HG03342 (cell line): ENCODE data around the gene IQCM.

Experiments
- ATAC-seq: cut with Tn5 transposase; IDR thresholded peaks from one replicate; pipeline ENCODE4 v1.9.1; 2021; ENCODE audit warnings: mild to moderate bottlenecking, moderate library complexity; ENCODE audit not compliant: unreplicated experiment

The IQCM gene

DNA sequence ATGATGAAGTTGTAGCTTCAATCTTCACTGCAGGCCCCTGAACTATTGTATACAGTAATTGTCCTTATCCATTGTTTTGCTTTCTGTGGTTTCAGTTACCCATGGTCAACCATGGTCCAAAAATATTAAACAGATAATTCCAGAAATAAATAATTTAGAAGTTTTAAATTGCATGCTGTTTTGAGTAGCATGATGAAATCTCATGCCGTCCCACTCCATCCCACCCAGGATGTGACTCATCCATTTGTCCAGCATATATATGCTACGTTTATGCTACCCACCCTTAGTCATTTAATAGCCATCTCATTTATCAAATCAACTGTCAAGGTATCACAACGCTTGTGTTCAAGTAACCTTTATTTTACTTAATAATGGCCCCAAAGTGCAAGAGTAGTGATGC lies 34.5 kb downstream of the IQCM start:
- no peak for ATAC-seq

- no peak for ATAC-seq
Measured at GRCh38 chr4:149768477-149768876, 47.2 kb downstream of the IQCM start.

GRCh38 chr4:149766135-149766534 lies 49.5 kb downstream of the IQCM start:
- ATAC-seq: no peak

- ATAC-seq: no peak
Measured at GRCh38 chr4:149765630-149766029, 50.0 kb downstream of the IQCM start.

GRCh38 chr4:149755969-149756368 lies 59.7 kb downstream of the IQCM start:
- no peak for ATAC-seq

- ATAC-seq: no peak
Measured at GRCh38 chr4:149754526-149754925, 61.1 kb downstream of the IQCM start.

DNA sequence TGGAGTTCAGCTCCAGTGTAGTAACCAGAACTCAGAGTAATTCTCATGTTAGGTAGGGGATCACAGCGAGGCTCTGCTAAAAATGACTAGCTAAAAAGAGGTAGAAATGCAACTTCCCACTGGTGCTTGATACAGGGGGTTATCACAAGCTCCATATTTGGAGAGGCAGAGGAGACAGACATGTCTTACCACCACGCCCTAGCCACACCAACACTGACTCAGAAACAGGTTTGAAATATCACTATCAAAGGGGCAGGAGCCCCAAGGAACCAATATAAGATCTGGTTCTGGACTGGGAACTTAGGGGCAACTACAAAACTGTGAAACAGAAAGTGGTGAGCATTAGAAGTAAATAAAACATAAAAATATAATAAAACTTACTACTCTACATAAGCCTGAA lies 62.9 kb downstream of the IQCM start:
- no peak for ATAC-seq

DNA sequence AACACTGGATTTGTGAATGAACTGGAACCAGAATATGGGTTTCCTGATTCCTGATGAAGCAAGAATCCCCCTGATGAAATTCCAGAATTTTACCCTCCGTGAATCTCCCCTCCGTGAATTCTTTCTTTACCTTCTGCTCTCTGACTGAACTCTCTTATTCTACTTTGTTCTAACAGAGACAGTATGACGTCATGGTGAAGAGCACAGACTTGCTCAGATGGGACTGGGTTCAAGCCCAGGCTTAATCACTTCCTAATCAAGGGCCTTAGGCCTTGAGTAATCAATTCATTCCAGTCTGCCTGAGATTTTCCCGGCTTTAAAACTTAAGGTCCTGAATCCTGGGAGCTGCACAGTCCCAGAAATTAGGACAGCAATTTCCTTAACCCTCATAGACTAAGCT lies 64.5 kb downstream of the IQCM start:
- ATAC-seq: no peak

DNA sequence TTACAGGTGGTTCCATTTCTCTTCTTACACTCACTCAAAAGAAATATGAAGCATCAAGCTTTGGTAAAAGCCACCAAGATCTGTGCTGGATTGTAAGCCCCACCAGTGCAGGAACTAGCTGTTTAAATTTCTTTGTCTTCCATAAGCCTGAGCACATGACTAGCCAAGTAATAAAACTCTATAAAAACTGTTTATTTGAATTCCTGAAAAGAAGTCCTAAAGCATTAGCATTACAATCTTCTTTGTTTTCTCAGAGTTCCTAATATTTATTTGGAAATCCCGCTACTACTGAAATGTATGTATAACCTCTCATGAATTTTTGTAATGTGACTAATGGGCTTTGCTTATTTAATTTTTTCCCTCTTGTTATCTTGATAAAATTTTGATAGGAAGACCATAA lies 65.9 kb downstream of the IQCM start:
- ATAC-seq: no peak

DNA sequence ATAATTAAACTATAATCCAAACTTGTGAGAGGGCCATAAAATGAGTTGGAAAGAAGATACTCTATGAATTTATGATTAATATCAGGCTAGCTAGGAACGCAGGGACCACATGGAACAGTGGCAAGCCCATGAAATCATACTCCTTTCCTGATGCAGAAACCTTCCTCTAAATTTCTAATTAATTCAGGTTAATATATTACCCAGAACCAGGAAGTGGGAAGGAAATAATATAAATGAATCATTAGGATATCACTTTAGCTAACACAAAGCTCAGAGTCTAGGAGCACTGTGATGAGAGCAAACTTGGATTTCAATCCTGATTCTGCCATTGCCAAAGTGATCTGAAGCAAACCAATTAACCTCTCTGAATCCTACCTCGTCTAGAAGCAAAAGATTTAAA lies 68.0 kb downstream of the IQCM start:
- no peak for ATAC-seq

- no peak for ATAC-seq
Measured at GRCh38 chr4:149746276-149746675, 69.4 kb downstream of the IQCM start.

- no peak for ATAC-seq
Measured at GRCh38 chr4:149741186-149741831, 74.3 kb downstream of the IQCM start.

- no peak for ATAC-seq
Measured at GRCh38 chr4:149738156-149738555, 77.5 kb downstream of the IQCM start.

GRCh38 chr4:149735796-149736195 lies 79.8 kb downstream of the IQCM start:
- no peak for ATAC-seq

- ATAC-seq: no peak
Measured at GRCh38 chr4:149728444-149728843, 87.2 kb downstream of the IQCM start.

DNA sequence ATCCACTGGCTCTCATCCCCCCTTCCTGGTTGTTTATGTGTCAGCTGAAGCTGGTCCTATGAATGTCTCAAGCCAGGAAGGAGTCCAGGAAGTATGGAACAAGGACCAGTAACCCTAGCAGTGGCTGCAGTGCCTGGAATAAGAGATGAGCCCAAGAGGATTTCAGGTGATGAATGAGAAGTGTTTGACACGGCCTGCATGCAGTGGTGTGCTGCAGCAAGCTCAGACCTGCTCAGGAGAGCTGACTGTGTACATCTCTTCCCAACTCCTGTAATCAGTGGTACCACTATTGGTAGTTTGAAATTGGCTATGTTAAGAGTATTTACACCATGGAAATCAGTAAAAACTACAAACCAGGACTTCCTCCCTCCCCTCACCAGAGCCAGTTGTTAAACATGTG lies 88.0 kb downstream of the IQCM start:
- no peak for ATAC-seq

- no peak for ATAC-seq
Measured at GRCh38 chr4:149723065-149723464, 92.6 kb downstream of the IQCM start.

DNA sequence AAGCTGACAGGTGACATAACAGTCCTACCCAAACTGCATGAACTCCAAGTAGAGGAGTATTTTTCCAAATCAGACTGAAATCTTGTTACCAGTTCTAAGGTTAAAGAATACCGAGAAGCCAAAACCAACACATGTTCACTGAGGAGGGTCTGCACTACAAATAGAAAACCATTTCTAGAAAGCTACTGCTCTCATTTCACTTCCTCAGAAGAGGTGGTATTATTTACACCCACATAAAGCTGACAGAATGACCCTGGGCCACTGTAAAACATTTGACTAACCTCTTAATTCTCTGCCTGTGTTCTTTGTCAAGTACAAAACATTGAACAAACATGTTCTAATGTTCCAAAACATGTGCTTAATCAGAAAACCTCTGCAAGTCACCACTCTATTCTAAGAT lies 95.8 kb downstream of the IQCM start:
- no peak for ATAC-seq

DNA sequence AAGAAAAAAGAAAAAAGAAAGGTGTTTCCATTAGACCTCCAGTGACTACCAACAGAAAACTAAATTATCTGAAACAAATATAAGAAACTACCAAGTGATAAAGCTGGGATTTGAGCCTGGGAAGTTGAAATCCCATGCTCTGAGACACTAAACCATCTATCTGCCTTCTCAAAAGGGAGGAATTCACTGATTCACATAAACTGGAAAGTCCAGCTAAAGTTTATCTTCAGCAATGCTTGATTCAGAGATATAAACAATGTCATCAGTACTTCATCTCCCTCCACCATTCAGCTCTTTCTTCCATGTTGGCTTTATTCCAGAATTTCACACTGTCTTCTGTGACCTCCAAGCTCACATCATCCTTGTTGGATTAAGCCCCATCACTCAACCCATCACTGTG lies 96.3 kb downstream of the IQCM start:
- no peak for ATAC-seq

GRCh38 chr4:149718500-149718899 lies 97.1 kb downstream of the IQCM start:
- no peak for ATAC-seq

- no peak for ATAC-seq
Measured at GRCh38 chr4:149716728-149717127, 98.9 kb downstream of the IQCM start.

GRCh38 chr4:149715822-149716585 lies 99.6 kb downstream of the IQCM start:
- no peak for ATAC-seq

GRCh38 chr4:149713031-149713430 lies 102.6 kb downstream of the IQCM start:
- ATAC-seq: no peak
